ENCODE measurements around the gene HTR3D.

The HTR3D gene

DNA sequence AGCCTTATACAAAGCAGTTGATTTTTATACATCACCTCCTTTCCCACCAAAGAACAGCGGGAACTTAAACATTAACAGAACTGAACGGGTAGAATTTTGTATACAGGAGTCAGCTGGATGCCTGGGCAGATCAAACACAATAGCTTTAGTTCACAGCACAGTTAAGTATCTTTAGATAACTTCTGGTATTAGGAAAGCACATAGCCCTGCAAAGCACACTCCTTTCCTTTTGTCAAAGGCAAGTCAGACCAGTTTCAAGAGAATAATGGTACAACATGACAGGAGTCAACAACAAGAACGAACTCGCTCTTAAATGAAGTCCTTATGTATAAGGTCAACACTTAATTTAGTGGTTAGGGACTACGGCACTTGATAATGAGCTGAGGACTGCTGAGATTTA, 40.1 kb upstream of the HTR3D start:
- H3K27me3 ChIP-seq (ENCODE audit: low read depth, low read length): no peaks in the 10 kb centered on the region
- H3K79me2 ChIP-seq (ENCODE audit: low read length): no peaks in the 10 kb centered on the region
- no peak overlapping the region for H2AFZ ChIP-seq (ENCODE audit: low read depth, low read length)
- no peaks in the 10 kb centered on the region for H4K20me1 ChIP-seq (ENCODE audit: insufficient read depth, low read length)
- TF ChIP-seq EZH2phosphoT487 (IDR thresholded peaks at IDR 0.05; ENCODE audit: low read depth): no peak
- TF ChIP-seq, protein P1, sequence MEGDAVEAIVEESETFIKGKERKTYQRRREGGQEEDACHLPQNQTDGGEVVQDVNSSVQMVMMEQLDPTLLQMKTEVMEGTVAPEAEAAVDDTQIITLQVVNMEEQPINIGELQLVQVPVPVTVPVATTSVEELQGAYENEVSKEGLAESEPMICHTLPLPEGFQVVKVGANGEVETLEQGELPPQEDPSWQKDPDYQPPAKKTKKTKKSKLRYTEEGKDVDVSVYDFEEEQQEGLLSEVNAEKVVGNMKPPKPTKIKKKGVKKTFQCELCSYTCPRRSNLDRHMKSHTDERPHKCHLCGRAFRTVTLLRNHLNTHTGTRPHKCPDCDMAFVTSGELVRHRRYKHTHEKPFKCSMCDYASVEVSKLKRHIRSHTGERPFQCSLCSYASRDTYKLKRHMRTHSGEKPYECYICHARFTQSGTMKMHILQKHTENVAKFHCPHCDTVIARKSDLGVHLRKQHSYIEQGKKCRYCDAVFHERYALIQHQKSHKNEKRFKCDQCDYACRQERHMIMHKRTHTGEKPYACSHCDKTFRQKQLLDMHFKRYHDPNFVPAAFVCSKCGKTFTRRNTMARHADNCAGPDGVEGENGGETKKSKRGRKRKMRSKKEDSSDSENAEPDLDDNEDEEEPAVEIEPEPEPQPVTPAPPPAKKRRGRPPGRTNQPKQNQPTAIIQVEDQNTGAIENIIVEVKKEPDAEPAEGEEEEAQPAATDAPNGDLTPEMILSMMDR (IDR thresholded peaks at IDR 0.05; ENCODE audit: low read depth, low read length): no peak
- no peaks in the 10 kb centered on the region for H3K4me1 ChIP-seq (ENCODE audit: low read length)
- no peak overlapping the region for H3K27ac ChIP-seq (ENCODE audit: low read length)
- no peak overlapping the region for H3K4me2 ChIP-seq (ENCODE audit: low read length)
- H3K36me3 ChIP-seq (replicated peaks; ENCODE audit: low read depth, low read length): no peaks in the 10 kb centered on the region
- H3K4me3 ChIP-seq (ENCODE audit: low read length): no peak overlapping the region
- H3K9ac ChIP-seq (ENCODE audit: low read length): no peak overlapping the region
- no peaks in the 10 kb centered on the region for H3K9me3 ChIP-seq (ENCODE audit: insufficient read depth, low read length)

DNA sequence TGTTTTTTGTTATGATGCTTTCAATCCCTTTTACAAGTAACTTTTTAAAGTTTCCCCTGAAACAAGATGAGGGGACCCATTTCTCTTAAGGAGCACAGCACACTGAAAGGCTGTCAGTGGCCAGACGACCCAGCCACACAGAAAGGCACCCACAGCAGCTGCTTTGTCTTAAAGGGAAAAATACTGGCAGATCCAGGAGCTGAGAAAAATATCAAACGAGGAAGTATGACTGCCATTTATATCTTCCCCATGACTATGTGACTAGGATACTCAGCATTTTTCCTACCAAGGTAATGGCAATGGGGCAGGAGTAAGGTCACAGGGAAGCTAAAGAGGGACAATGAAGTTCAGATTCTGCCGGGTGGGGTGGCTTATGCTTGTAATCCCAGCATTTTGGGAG, 29.8 kb upstream of the HTR3D start:
- H3K27me3 ChIP-seq (ENCODE audit: low read depth, low read length): no peaks in the 10 kb centered on the region

DNA sequence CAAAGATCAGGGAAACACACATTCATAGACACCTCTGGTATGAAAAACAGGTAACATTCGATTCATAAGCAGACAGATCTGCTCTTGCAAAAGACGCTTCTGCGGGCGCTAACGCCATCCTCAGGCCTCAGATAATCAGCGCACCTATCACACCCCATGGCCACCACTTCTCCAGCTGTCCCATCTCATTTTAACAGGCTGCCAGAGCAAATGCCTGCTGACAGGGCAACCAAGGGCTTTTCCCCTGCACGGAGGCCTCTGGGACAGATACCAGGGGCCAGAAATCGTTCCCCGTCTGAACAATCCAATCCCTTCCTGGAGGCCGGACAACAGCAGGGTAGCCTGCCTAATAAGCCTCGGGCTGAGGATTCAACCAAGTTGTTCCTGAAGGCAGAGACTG, 29.1 kb upstream of the HTR3D start:
- TF ChIP-seq, protein P1 (IDR thresholded peaks at IDR 0.05; ENCODE audit: low read depth, low read length): no peak
- TF ChIP-seq EZH2phosphoT487 (IDR thresholded peaks at IDR 0.05; ENCODE audit: low read depth): no peak
- no peaks in the 10 kb centered on the region for H3K27me3 ChIP-seq (ENCODE audit: low read depth, low read length)
- no peaks in the 10 kb centered on the region for H4K20me1 ChIP-seq (ENCODE audit: insufficient read depth, low read length)
- H3K36me3 ChIP-seq (replicated peaks; ENCODE audit: low read depth, low read length): no peaks in the 10 kb centered on the region
- peaks cover 20% of the 10 kb centered on the region for H3K4me1 ChIP-seq (ENCODE audit: low read length)
- H3K9ac ChIP-seq (ENCODE audit: low read length): no peak overlapping the region
- H3K9me3 ChIP-seq (ENCODE audit: insufficient read depth, low read length): no peaks in the 10 kb centered on the region
- H3K4me2 ChIP-seq (ENCODE audit: low read length): no peak overlapping the region
- H3K27ac ChIP-seq (ENCODE audit: low read length): no peak overlapping the region
- no peaks in the 10 kb centered on the region for H3K79me2 ChIP-seq (ENCODE audit: low read length)
- H2AFZ ChIP-seq (ENCODE audit: low read depth, low read length): no peak overlapping the region
- no peak overlapping the region for H3K4me3 ChIP-seq (ENCODE audit: low read length)

More for the DNA sequence above, 29.8 kb upstream of the HTR3D start:
- no peaks in the 10 kb centered on the region for H3K9me3 ChIP-seq (ENCODE audit: insufficient read depth, low read length)
- no peak overlapping the region for H3K27ac ChIP-seq (ENCODE audit: low read length)
- no peak overlapping the region for H2AFZ ChIP-seq (ENCODE audit: low read depth, low read length)
- H3K36me3 ChIP-seq (replicated peaks; ENCODE audit: low read depth, low read length): no peaks in the 10 kb centered on the region
- no peak overlapping the region for H3K9ac ChIP-seq (ENCODE audit: low read length)
- peaks cover 15% of the 10 kb centered on the region for H3K4me1 ChIP-seq (ENCODE audit: low read length)
- no peak overlapping the region for H3K4me3 ChIP-seq (ENCODE audit: low read length)
- no peaks in the 10 kb centered on the region for H3K79me2 ChIP-seq (ENCODE audit: low read length)
- TF ChIP-seq EZH2phosphoT487 (IDR thresholded peaks at IDR 0.05; ENCODE audit: low read depth): no peak
- TF ChIP-seq, protein P1 (IDR thresholded peaks at IDR 0.05; ENCODE audit: low read depth, low read length): no peak
- H3K4me2 ChIP-seq (ENCODE audit: low read length): no peak overlapping the region
- no peaks in the 10 kb centered on the region for H4K20me1 ChIP-seq (ENCODE audit: insufficient read depth, low read length)

GRCh38 chr3:184003187-184003967, 28.2 kb upstream of the HTR3D start:
- Histone ChIP-seq H4K20me1 (ENCODE audit: insufficient read depth, low read length) (no peaks in the 10 kb centered on the region), H3K9ac (ENCODE audit: low read length) (no peak overlapping the region), H3K36me3 (replicated peaks; ENCODE audit: low read depth, low read length) (no peaks in the 10 kb centered on the region), H3K4me2 (ENCODE audit: low read length) (no peak overlapping the region), H2AFZ (ENCODE audit: low read depth, low read length) (no peak overlapping the region), H3K79me2 (ENCODE audit: low read length) (no peaks in the 10 kb centered on the region), H3K4me1 (ENCODE audit: low read length) (peaks cover 24% of the 10 kb centered on the region), H3K4me3 (ENCODE audit: low read length) (no peak overlapping the region), H3K27ac (ENCODE audit: low read length) (no peak overlapping the region), H3K9me3 (ENCODE audit: insufficient read depth, low read length) (no peaks in the 10 kb centered on the region), H3K27me3 (ENCODE audit: low read depth, low read length) (no peaks in the 10 kb centered on the region)
- TF ChIP-seq EZH2phosphoT487 (IDR thresholded peaks at IDR 0.05; ENCODE audit: low read depth): no peak
- TF ChIP-seq, protein P1 (IDR thresholded peaks at IDR 0.05; ENCODE audit: low read depth, low read length): no peak
